ENCODE results near the gene CSRNP3.

The CSRNP3 gene

DNA sequence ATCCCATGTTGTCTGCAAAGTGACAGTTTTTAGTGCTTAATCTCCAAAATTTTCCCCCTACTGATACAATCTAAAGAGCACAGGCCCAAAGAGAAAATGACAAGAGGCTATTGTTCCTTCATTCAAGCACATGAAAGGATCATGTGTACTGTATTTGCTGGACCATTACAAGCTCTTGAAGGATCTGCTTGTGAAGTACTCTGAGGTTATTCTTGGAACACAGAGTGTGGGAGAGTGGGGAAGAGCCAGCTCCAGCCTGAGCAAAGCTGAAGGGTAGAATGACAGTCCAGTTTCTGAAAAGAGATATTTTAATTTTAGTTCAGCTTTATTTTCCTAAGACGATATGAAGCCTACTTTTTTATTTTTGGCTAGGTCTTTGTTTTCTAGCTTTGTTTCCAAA lies 212.3 kb downstream of the CSRNP3 start:
- H3K9ac ChIP-seq (ENCODE audit: low read length): no peak overlapping the region
- H3K27me3 ChIP-seq (ENCODE audit: control insufficient read depth, insufficient read depth, low read length): no peaks in the 10 kb centered on the region
- peaks cover 12% of the 10 kb centered on the region for H3K36me3 ChIP-seq (ENCODE audit: control insufficient read depth, insufficient read depth, low read length)
- no peaks in the 10 kb centered on the region for H3K9me3 ChIP-seq (ENCODE audit: control insufficient read depth, insufficient read depth, low read depth, low read length)
- peaks cover 10% of the 10 kb centered on the region; the same call in 1 of the 2 replicates for H3K4me1 ChIP-seq (ENCODE audit: control insufficient read depth, insufficient read depth, low read length)
- H3K4me3 ChIP-seq (ENCODE audit: low read depth, low read length): no peak overlapping the region
- no peak overlapping the region for H3K27ac ChIP-seq (ENCODE audit: low read depth, low read length)

DNA sequence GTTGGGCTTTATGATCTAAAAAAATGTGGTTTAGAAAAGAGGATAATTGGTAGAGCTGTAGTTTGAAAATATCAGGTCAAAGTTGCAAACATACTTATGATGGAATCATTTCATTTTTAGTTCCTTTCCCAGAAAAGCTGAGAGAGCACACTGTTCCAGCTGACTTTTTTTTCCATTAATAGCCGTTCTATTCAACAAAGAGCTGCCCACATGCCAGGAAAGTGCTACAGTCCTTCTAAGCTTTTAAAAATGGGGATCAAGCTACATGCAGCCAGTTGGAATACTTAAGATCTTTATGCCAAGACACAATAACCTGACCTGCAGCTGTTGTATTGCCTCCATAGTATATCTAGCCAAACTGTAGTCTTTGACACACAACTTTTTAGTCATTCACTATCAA lies 213.0 kb downstream of the CSRNP3 start:
- H3K36me3 ChIP-seq (ENCODE audit: control insufficient read depth, insufficient read depth, low read length): peaks cover 7% of the 10 kb centered on the region; the same call in 1 of the 2 replicates
- H3K9ac ChIP-seq (ENCODE audit: low read length): no peak overlapping the region
- peaks cover 10% of the 10 kb centered on the region; the same call in 1 of the 2 replicates for H3K4me1 ChIP-seq (ENCODE audit: control insufficient read depth, insufficient read depth, low read length)
- no peak overlapping the region for H3K27ac ChIP-seq (ENCODE audit: low read depth, low read length)
- H3K9me3 ChIP-seq (ENCODE audit: control insufficient read depth, insufficient read depth, low read depth, low read length): no peaks in the 10 kb centered on the region
- H3K27me3 ChIP-seq (ENCODE audit: control insufficient read depth, insufficient read depth, low read length): no peaks in the 10 kb centered on the region
- H3K4me3 ChIP-seq (ENCODE audit: low read depth, low read length): no peak overlapping the region

DNA sequence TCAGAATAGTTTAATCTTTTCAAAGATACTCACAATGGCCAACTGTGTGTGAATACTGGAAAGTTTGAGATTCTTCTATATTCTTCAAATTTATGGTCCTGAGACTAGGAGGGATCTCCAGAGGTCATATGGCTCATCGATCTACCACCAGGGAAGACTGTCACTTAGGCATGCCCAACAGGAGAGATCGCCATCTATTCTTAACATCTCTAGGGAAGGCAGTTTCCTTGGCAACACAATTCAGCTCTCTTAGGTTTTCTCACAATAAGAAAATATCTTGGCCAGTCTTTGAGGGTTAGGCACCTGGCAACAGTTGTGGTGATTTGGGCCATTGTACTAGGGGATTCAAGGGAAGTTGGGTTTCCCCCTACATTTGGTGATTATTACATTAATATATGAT lies 217.3 kb downstream of the CSRNP3 start:
- Histone ChIP-seq H3K9ac (ENCODE audit: low read length) (no peak overlapping the region), H3K4me1 (ENCODE audit: control insufficient read depth, insufficient read depth, low read length) (peaks cover 14% of the 10 kb centered on the region), H3K9me3 (ENCODE audit: control insufficient read depth, insufficient read depth, low read depth, low read length) (no peaks in the 10 kb centered on the region), H3K27me3 (ENCODE audit: control insufficient read depth, insufficient read depth, low read length) (no peaks in the 10 kb centered on the region), H3K4me3 (ENCODE audit: low read depth, low read length) (no peak overlapping the region), H3K36me3 (ENCODE audit: control insufficient read depth, insufficient read depth, low read length) (no peaks in the 10 kb centered on the region), H3K27ac (ENCODE audit: low read depth, low read length) (no peak overlapping the region)

DNA sequence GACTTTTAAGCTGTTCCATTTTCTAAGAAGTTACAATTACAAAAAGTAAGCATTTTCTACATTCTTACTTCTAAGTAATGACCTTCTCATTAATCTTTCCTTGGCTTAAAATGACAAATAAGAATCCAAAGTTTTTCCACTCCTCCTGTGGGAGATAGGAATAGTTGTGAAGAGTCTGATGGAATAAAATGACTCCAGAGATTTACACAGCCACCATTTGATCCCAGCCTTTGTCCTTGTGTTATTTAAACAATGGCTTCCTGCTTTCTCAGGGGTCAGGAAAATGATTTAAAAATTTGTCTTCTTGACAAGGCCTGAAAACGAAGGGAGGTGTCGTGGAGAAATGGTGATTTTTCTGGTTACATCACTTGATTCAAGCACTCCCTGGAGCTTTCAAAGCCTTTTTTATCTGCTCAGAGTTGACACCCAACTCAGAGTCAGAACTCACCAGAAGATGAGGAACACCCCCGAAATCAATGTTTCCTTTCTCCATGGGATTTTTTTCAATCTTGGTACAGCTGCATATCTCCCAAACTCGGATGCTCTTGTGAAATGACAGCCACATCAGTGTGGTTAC lies 218.0 kb downstream of the CSRNP3 start:
- H3K4me1 ChIP-seq (ENCODE audit: control insufficient read depth, insufficient read depth, low read length): peaks cover 19% of the 10 kb centered on the region
- no peaks in the 10 kb centered on the region for H3K9me3 ChIP-seq (ENCODE audit: control insufficient read depth, insufficient read depth, low read depth, low read length)
- no peaks in the 10 kb centered on the region for H3K36me3 ChIP-seq (ENCODE audit: control insufficient read depth, insufficient read depth, low read length)
- H3K9ac ChIP-seq (ENCODE audit: low read length): no peak overlapping the region
- no peaks in the 10 kb centered on the region for H3K27me3 ChIP-seq (ENCODE audit: control insufficient read depth, insufficient read depth, low read length)
- H3K4me3 ChIP-seq (ENCODE audit: low read depth, low read length): no peak overlapping the region
- H3K27ac ChIP-seq (ENCODE audit: low read depth, low read length): no peak overlapping the region

DNA sequence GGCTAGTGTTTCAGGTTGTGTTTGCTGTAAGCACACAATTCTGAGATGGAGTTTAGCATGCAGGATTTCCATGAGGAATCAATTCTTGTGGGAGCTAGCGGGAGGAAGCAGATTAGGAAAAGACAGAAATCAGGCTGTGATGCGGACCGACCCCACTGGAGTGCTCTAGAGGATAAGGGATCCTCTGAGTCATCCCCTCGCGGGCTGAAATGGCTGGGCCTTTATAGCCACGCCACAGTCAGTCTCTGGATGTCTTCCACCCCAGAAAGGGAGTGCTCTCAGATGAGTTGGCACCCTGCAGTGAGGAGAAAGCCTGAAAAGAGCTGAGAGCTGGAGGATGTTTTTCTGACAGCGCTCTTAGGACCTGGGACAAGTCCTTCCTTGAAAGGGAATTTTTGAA lies 222.1 kb downstream of the CSRNP3 start:
- Histone ChIP-seq H3K9ac (ENCODE audit: low read length) (no peak overlapping the region), H3K27me3 (ENCODE audit: control insufficient read depth, insufficient read depth, low read length) (no peaks in the 10 kb centered on the region), H3K4me1 (ENCODE audit: control insufficient read depth, insufficient read depth, low read length) (peaks cover 15% of the 10 kb centered on the region), H3K4me3 (ENCODE audit: low read depth, low read length) (no peak overlapping the region), H3K27ac (ENCODE audit: low read depth, low read length) (no peak overlapping the region), H3K36me3 (ENCODE audit: control insufficient read depth, insufficient read depth, low read length) (no peaks in the 10 kb centered on the region), H3K9me3 (ENCODE audit: control insufficient read depth, insufficient read depth, low read depth, low read length) (no peaks in the 10 kb centered on the region)

DNA sequence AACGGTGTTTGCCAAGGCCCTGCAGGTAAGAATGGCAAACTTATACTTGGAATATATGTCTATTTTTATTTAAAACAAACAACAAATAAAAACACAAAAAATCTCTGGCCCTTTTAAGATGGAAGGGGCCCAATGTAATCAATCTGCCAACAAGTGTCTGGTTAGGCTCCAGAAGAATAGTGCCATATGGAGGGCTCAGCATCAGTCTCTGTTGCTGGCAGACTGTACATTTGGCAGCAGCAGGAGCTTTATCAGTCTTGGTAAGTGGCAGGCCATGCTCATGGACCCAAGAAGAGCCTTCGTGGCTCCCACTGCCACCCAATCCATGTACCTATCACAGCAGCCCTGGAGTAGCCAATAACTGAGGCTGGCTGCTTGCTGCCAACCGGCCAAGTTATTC lies 223.4 kb downstream of the CSRNP3 start:
- Histone ChIP-seq H3K36me3 (ENCODE audit: control insufficient read depth, insufficient read depth, low read length) (no peaks in the 10 kb centered on the region), H3K27me3 (ENCODE audit: control insufficient read depth, insufficient read depth, low read length) (no peaks in the 10 kb centered on the region), H3K27ac (ENCODE audit: low read depth, low read length) (no peak overlapping the region), H3K4me3 (ENCODE audit: low read depth, low read length) (no peak overlapping the region), H3K9ac (ENCODE audit: low read length) (no peak overlapping the region), H3K9me3 (ENCODE audit: control insufficient read depth, insufficient read depth, low read depth, low read length) (no peaks in the 10 kb centered on the region), H3K4me1 (ENCODE audit: control insufficient read depth, insufficient read depth, low read length) (peaks cover 24% of the 10 kb centered on the region)

DNA sequence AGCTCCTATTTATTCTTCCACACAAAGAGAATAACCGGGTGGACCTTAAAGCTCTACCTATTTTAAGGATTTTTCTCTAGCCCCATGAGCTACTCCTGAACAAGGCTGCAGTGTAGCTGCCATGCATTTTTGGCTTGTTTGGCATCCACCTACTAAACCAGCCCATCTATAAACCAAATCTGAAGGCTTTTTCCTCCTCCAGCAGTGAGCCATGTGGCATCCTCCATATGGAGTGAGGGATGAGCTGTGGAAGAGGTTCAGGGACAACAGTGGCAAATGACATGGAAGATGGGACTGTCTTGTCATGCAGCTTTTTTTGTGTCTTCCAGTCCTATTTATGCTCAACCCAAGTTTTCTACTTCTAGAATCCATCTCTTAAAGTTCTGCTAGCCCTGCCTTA lies 224.3 kb downstream of the CSRNP3 start:
- no peak overlapping the region for H3K9ac ChIP-seq (ENCODE audit: low read length)
- H3K27ac ChIP-seq (ENCODE audit: low read depth, low read length): no peak overlapping the region
- H3K4me1 ChIP-seq (ENCODE audit: control insufficient read depth, insufficient read depth, low read length): peaks cover 31% of the 10 kb centered on the region
- no peaks in the 10 kb centered on the region for H3K36me3 ChIP-seq (ENCODE audit: control insufficient read depth, insufficient read depth, low read length)
- H3K27me3 ChIP-seq (ENCODE audit: control insufficient read depth, insufficient read depth, low read length): no peaks in the 10 kb centered on the region
- no peaks in the 10 kb centered on the region for H3K9me3 ChIP-seq (ENCODE audit: control insufficient read depth, insufficient read depth, low read depth, low read length)
- no peak overlapping the region for H3K4me3 ChIP-seq (ENCODE audit: low read depth, low read length)

DNA sequence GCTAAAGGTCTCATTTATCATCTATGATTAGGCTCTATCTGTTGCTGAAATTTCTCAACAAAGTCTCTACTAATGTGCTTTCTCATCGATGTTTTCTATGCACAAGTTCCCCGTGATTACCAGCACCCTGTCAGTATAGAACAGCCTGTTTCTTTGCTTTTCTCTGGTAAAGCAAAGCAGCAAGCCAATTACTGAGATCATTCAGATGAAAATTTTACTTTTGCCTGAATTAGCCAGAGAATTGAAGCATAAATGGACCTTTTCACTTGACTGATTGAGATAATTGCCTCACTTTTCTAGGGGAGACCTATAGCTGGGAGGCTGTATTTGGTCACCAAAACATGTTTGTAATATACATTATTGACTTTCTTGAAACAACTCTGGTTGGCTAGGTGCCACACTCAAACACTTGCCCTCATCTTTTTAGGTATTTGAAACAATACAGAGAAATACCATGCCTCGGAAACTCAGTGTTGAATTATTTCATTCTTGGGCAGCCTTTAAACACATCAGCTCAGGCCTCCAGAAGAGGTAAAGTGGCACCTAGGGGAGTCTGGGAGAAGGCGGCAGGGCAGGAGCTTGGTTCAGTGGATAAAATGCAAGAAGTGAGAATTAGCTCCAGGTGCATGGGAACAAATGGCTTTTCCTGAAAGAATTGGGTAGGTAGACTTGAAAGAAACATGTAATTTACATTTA lies 228.4 kb downstream of the CSRNP3 start:
- peaks cover 31% of the 10 kb centered on the region for H3K4me1 ChIP-seq (ENCODE audit: control insufficient read depth, insufficient read depth, low read length)
- H3K27me3 ChIP-seq (ENCODE audit: control insufficient read depth, insufficient read depth, low read length): no peaks in the 10 kb centered on the region
- H3K9ac ChIP-seq (ENCODE audit: low read length): peak overlapping the region; percentile 8
- no peak overlapping the region for H3K4me3 ChIP-seq (ENCODE audit: low read depth, low read length)
- peak overlapping the region; percentile 7; the same call in 1 of the 2 replicates for H3K27ac ChIP-seq (ENCODE audit: low read depth, low read length)
- H3K36me3 ChIP-seq (ENCODE audit: control insufficient read depth, insufficient read depth, low read length): no peaks in the 10 kb centered on the region
- no peaks in the 10 kb centered on the region for H3K9me3 ChIP-seq (ENCODE audit: control insufficient read depth, insufficient read depth, low read depth, low read length)

DNA sequence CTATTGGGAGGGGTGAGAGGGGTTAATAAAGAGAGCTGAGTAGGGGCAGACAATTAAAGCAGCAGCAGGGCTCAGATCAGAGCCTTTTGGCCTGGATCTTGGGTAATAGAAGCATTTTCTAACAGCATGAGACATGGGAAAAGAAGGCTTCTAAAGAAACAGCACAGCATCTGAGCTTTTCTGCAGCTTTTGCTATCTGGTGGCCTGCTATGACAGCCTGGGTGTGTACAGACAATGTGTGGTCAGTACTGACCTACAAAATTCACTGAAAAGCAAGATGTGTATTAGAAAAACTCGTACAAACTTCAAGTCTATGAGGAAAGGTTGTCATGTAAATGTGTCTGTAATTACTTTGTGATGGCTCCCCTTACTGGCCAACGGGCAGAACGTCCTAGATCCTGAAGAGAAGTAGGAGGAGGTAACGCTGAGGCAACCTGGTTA lies 229.0 kb downstream of the CSRNP3 start:
- peak overlapping the region; percentile 7; the same call in 1 of the 2 replicates for H3K27ac ChIP-seq (ENCODE audit: low read depth, low read length)
- H3K27me3 ChIP-seq (ENCODE audit: control insufficient read depth, insufficient read depth, low read length): no peaks in the 10 kb centered on the region
- peaks cover 32% of the 10 kb centered on the region for H3K4me1 ChIP-seq (ENCODE audit: control insufficient read depth, insufficient read depth, low read length)
- H3K9me3 ChIP-seq (ENCODE audit: control insufficient read depth, insufficient read depth, low read depth, low read length): no peaks in the 10 kb centered on the region
- peak overlapping the region; percentile 8 for H3K9ac ChIP-seq (ENCODE audit: low read length)
- 0 out of 2 replicates have a peak overlapping the region, but pooled peaks have one; percentile 0 for H3K4me3 ChIP-seq (ENCODE audit: low read depth, low read length)
- H3K36me3 ChIP-seq (ENCODE audit: control insufficient read depth, insufficient read depth, low read length): no peaks in the 10 kb centered on the region

DNA sequence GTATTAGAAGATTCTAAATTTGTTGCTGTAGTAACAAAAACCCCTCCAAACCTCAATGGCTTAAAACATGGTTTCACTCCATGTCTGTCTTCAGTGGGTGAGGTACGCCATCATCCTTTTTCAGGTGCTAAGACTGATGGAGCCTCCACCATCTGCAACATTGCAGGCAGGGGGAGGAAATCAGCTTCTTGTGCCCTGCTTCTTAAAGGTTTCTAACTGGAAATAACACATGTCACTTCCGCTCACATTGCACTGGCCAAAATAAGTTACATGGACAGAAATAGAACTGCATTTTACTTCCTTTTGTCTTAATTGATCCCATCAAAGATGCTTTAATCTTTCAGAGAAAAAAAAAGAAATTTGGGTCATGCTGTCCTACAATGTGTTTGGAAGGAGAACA lies 230.4 kb downstream of the CSRNP3 start:
- H3K27me3 ChIP-seq (ENCODE audit: control insufficient read depth, insufficient read depth, low read length): no peaks in the 10 kb centered on the region
- H3K27ac ChIP-seq (ENCODE audit: low read depth, low read length): no peak overlapping the region
- no peak overlapping the region for H3K4me3 ChIP-seq (ENCODE audit: low read depth, low read length)
- H3K36me3 ChIP-seq (ENCODE audit: control insufficient read depth, insufficient read depth, low read length): no peaks in the 10 kb centered on the region
- no peaks in the 10 kb centered on the region for H3K9me3 ChIP-seq (ENCODE audit: control insufficient read depth, insufficient read depth, low read depth, low read length)
- peaks cover 32% of the 10 kb centered on the region for H3K4me1 ChIP-seq (ENCODE audit: control insufficient read depth, insufficient read depth, low read length)
- no peak overlapping the region for H3K9ac ChIP-seq (ENCODE audit: low read length)

DNA sequence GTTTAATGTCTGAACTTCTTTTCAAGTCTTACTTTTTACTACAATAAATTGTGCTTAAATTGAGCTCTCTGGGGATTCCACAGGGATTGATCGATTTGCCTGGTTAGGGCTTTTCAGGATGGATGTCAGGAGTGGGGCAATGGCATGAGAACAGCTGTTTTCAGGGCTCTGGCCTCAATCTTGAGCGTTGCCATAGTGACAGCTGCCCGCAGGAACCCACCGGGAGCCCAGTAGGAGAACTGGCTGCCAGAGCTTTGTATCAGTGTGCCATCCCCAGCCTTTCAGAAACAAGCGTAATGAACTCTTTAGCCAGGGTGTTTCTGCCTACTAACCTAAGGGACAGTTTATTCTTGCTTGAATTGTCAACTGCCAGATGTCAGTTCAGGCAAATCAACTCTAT lies 231.0 kb downstream of the CSRNP3 start:
- H3K4me3 ChIP-seq (ENCODE audit: low read depth, low read length): no peak overlapping the region
- no peaks in the 10 kb centered on the region for H3K9me3 ChIP-seq (ENCODE audit: control insufficient read depth, insufficient read depth, low read depth, low read length)
- H3K27ac ChIP-seq (ENCODE audit: low read depth, low read length): no peak overlapping the region
- no peak overlapping the region for H3K9ac ChIP-seq (ENCODE audit: low read length)
- no peaks in the 10 kb centered on the region for H3K36me3 ChIP-seq (ENCODE audit: control insufficient read depth, insufficient read depth, low read length)
- no peaks in the 10 kb centered on the region for H3K27me3 ChIP-seq (ENCODE audit: control insufficient read depth, insufficient read depth, low read length)
- peaks cover 32% of the 10 kb centered on the region for H3K4me1 ChIP-seq (ENCODE audit: control insufficient read depth, insufficient read depth, low read length)

All from HUES6 (cell line).